MM.1S (cell line): ENCODE results near the gene KMT2E.

ENCODE experiments used
- DNase-seq: peaks from one replicate; pipeline ENCODE4 v3.0.0-alpha.2; 2015
- H2AFZ ChIP-seq: fragments of 300-600 bp; sonication (generic); 2 replicates; pipeline ENCODE4 v1.6.0; 2016; ENCODE audit warnings: antibody characterized with exemption, low read length
- H3F3A ChIP-seq: fragments of 300-600 bp; sonication (generic); 2 replicates; pipeline ENCODE4 v1.6.1; 2016; ENCODE audit warnings: mild to moderate bottlenecking, antibody characterized with exemption, low read length, moderate library complexity, mixed read lengths; ENCODE audit not compliant: insufficient read depth
- H3K27ac ChIP-seq: fragments of 300-600 bp; sonication (generic); 2 replicates; pipeline ENCODE4 v1.5.1; 2016; ENCODE audit warnings: mild to moderate bottlenecking, low read length
- H3K27me3 ChIP-seq: fragments of 300-600 bp; sonication (generic); replicated peaks from 2 replicates; pipeline ENCODE4 v1.6.0; 2016; ENCODE audit warnings: low read length; ENCODE audit not compliant: insufficient read depth
- H3K36me3 ChIP-seq: fragments of 300-600 bp; sonication (generic); replicated peaks from 2 replicates; pipeline ENCODE4 v1.6.1; 2016; ENCODE audit warnings: mild to moderate bottlenecking, low read length, mixed read lengths; ENCODE audit not compliant: insufficient read depth
- H3K4me1 ChIP-seq: fragments of 300-600 bp; sonication (generic); 2 replicates; pipeline ENCODE4 v1.6.1; 2016; ENCODE audit warnings: low read length, mixed read lengths
- H3K4me2 ChIP-seq: fragments of 300-600 bp; sonication (generic); 2 replicates; pipeline ENCODE4 v1.6.0; 2016; ENCODE audit warnings: low read depth, low read length
- H3K4me3 ChIP-seq: fragments of 300-600 bp; sonication (generic); 2 replicates; pipeline ENCODE4 v1.5.1; 2016; ENCODE audit warnings: low read length, mixed read lengths
- H3K79me2 ChIP-seq: fragments of 300-600 bp; sonication (generic); 2 replicates; pipeline ENCODE4 v1.6.1; 2016; ENCODE audit warnings: mixed run types, low read length, mixed read lengths
- H3K9ac ChIP-seq: fragments of 300-600 bp; sonication (generic); 2 replicates; pipeline ENCODE4 v1.6.1; 2016; ENCODE audit warnings: low read length, mixed read lengths
- H3K9me2 ChIP-seq: fragments of 300-600 bp; sonication (generic); replicated peaks from 2 replicates; pipeline ENCODE4 v1.6.1; 2016; ENCODE audit warnings: mild to moderate bottlenecking, low read length, mixed read lengths; ENCODE audit not compliant: insufficient read depth
- H3K9me3 ChIP-seq: fragments of 300-600 bp; sonication (generic); replicated peaks from 2 replicates; pipeline ENCODE4 v1.6.1; 2016; ENCODE audit warnings: mild to moderate bottlenecking, low read length, mixed read lengths; ENCODE audit not compliant: insufficient read depth
- H4K20me1 ChIP-seq: fragments of 300-600 bp; sonication (generic); 2 replicates; pipeline ENCODE4 v1.6.1; 2016; ENCODE audit warnings: mild to moderate bottlenecking, low read length, moderate library complexity, mixed read lengths; ENCODE audit not compliant: insufficient read depth
- EZH2 ChIP-seq: fragments of 300-600 bp; sonication (generic); optimal IDR thresholded peaks from 2 replicates; pipeline ENCODE3; 2017; ENCODE audit warnings: low read depth, mild to moderate bottlenecking, antibody characterized with exemption, low read length, mixed read lengths
- EZH2phosphoT487 ChIP-seq: fragments of 300-600 bp; sonication (generic); IDR thresholded peaks from 2 replicates; pipeline ENCODE4 v1.6.1; 2018; ENCODE audit warnings: antibody characterized with exemption, low read length
- TF ChIP-seq, protein P1 (sequence below): fragments of 300-600 bp; sonication (generic); IDR thresholded peaks from 2 replicates; pipeline ENCODE4 v1.5.1; 2016; ENCODE audit warnings: antibody characterized with exemption, low read length, mixed read lengths

Gene KMT2E

DNA sequence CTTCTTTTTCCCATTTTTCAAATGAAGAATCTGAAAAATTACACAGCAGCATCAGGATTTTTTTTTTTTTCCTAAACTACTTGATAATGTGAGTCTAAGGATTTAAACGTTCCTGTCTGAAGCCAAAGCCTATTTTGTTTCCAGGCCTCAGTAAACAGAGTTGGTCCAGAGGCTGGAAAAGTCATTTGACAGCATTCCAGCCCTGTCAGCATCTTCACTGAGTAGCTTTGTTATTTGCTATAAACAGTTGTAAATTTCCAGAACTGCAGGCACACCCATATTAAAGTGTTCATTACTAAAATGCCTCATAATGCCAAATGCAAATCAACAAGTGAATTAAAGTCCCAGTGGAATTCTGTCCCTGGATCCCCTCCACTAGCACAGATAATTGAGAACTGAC, 35.5 kb upstream of the KMT2E start:
- Histone ChIP-seq H3K27me3 (no peaks in the 10 kb centered on the region), H3K4me2 (no peak overlapping the region), H3K9me3 (no peaks in the 10 kb centered on the region), H3K9me2 (no peaks in the 10 kb centered on the region), H4K20me1 (no peaks in the 10 kb centered on the region), H2AFZ (no peak overlapping the region), H3K36me3 (no peaks in the 10 kb centered on the region), H3K4me3 (no peak overlapping the region), H3K4me1 (peaks cover 13% of the 10 kb centered on the region), H3K27ac (no peak overlapping the region), H3K79me2 (0 out of 2 replicates have a peak, but pooled peaks cover 7% of the 10 kb centered on the region), H3F3A (peaks cover 23% of the 10 kb centered on the region), H3K9ac (no peak overlapping the region)
- no peak for TF ChIP-seq EZH2
- TF ChIP-seq EZH2phosphoT487, result no peak
- TF ChIP-seq, protein P1, sequence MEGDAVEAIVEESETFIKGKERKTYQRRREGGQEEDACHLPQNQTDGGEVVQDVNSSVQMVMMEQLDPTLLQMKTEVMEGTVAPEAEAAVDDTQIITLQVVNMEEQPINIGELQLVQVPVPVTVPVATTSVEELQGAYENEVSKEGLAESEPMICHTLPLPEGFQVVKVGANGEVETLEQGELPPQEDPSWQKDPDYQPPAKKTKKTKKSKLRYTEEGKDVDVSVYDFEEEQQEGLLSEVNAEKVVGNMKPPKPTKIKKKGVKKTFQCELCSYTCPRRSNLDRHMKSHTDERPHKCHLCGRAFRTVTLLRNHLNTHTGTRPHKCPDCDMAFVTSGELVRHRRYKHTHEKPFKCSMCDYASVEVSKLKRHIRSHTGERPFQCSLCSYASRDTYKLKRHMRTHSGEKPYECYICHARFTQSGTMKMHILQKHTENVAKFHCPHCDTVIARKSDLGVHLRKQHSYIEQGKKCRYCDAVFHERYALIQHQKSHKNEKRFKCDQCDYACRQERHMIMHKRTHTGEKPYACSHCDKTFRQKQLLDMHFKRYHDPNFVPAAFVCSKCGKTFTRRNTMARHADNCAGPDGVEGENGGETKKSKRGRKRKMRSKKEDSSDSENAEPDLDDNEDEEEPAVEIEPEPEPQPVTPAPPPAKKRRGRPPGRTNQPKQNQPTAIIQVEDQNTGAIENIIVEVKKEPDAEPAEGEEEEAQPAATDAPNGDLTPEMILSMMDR, result no peak
- DNase-seq, result no peak

DNA sequence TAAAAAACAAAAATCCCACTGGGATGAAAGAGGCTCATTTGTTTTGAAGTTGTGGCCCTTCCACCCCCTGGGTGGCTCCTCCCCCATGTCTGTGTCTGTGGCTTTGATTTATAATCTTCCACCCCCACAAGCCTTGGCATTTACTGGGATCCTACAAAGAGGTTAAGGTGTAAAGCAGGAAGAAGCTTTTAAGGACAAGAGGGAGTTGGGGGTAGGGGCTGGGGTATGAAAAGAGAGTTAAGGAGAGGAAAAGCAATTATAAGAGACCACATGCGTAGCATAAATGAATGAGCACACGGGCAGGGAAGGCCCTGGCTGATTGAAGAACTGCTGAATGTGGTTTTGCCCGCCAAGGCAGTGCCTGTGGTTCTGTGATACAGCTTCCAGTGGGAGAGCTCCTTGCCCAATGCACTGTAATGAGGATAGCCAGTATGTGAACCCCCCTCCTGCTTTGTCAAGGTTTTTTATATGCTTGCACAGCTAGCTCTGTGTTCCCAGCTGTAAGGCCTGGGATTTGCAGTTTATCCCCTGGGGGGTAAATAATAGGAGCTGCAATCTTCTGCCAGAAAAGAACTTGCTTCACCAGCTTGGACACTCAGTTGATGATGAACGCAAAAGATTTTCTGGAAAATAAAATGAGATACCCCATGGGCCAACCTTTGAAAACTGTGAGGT, 34.7 kb upstream of the KMT2E start:
- Histone ChIP-seq H2AFZ (no peak overlapping the region), H3K79me2 (0 out of 2 replicates have a peak, but pooled peaks cover 9% of the 10 kb centered on the region), H3F3A (peaks cover 31% of the 10 kb centered on the region), H3K4me2 (no peak overlapping the region), H3K27me3 (no peaks in the 10 kb centered on the region), H3K4me1 (peaks cover 14% of the 10 kb centered on the region), H3K9me3 (no peaks in the 10 kb centered on the region), H3K36me3 (no peaks in the 10 kb centered on the region), H3K9ac (no peak overlapping the region), H3K4me3 (no peak overlapping the region), H3K27ac (no peak overlapping the region), H3K9me2 (no peaks in the 10 kb centered on the region), H4K20me1 (no peaks in the 10 kb centered on the region)
- DNase-seq, result no peak
- TF ChIP-seq, protein P1, result no peak
- no peak for TF ChIP-seq EZH2phosphoT487
- no peak for TF ChIP-seq EZH2

DNA sequence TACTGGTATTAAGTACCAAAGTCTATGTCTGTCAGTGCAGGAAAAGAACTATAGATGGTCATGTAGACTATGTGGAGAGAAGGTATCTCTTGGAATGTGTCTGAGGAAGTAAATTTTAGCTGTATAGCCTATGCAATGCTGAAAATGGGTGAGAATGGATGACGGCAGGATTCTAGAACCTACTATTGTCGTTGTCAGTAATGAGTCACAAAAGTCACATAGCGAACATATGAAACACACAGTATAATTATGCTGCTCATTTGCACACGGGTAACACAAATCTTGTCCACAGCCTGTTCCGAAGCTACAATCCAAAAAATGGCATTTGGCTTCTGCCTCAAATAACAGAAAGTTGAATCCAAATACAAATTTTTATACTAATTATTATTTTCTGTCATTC, 33.6 kb upstream of the KMT2E start:
- Histone ChIP-seq H3K4me3 (no peak overlapping the region), H3K36me3 (no peaks in the 10 kb centered on the region), H3K79me2 (peaks cover 19% of the 10 kb centered on the region; the same call in 1 of the 2 replicates), H3K4me1 (peaks cover 24% of the 10 kb centered on the region), H4K20me1 (no peaks in the 10 kb centered on the region), H2AFZ (no peak overlapping the region), H3K4me2 (no peak overlapping the region), H3K9me2 (no peaks in the 10 kb centered on the region), H3K9me3 (no peaks in the 10 kb centered on the region), H3K9ac (no peak overlapping the region), H3K27me3 (no peaks in the 10 kb centered on the region), H3K27ac (no peak overlapping the region), H3F3A (peaks cover 42% of the 10 kb centered on the region)
- no peak for DNase-seq
- TF ChIP-seq EZH2 (no peak), EZH2phosphoT487 (no peak)
- TF ChIP-seq, protein P1, result no peak
